ENCODE measurements around the gene MAP3K9.
A peak's percentile ranks its signal among the peaks of the same experiment; 100 is the strongest.

Gene MAP3K9

DNA sequence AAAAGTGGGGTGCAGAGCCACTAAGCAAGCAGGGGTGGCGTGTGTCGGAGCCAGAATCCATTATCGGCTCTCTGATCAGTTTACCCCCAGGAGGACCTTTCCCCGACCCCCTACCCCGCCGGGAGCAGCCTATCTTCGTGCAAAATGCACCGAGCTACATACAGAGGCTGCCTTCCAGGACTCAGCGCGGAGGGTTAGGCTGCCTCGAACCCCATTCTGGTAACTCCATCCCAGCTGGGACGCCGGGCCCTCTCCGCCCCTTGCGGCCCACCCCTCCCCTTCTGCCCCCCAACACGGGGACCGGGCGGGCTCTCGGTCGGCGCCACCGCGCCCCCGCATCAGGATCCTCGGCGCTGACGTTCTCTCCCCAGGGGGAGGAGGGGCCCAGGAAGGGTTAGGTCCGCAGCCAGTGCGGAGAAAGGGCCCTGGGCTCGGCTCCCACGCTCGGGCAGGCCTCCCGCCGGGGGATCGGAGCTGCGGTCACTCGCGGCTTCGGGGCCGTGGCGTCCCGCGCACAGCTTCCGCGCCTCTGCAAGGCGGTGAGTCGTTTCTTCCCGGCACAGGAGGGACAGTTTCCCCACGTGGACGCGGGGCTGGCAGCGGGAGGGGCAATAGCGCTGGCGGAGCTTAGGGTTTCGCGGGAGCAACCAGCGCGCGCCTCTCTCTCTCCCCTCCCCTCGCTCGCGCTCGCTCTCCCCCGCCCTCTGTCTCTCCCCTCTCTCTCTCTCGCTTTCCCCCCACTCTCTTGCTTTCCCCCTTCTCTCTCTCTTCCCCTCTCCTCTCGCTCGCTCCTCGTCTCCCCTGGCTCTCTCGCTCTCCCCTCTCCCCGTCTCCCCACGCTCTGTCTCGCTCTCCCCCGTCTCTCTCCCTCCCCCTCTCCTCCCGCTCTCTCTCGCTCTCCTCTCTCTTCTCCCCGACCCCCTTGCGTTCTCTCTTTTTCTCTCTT, 12.5 kb upstream of the MAP3K9 start:
- TF ChIP-seq, protein P1, sequence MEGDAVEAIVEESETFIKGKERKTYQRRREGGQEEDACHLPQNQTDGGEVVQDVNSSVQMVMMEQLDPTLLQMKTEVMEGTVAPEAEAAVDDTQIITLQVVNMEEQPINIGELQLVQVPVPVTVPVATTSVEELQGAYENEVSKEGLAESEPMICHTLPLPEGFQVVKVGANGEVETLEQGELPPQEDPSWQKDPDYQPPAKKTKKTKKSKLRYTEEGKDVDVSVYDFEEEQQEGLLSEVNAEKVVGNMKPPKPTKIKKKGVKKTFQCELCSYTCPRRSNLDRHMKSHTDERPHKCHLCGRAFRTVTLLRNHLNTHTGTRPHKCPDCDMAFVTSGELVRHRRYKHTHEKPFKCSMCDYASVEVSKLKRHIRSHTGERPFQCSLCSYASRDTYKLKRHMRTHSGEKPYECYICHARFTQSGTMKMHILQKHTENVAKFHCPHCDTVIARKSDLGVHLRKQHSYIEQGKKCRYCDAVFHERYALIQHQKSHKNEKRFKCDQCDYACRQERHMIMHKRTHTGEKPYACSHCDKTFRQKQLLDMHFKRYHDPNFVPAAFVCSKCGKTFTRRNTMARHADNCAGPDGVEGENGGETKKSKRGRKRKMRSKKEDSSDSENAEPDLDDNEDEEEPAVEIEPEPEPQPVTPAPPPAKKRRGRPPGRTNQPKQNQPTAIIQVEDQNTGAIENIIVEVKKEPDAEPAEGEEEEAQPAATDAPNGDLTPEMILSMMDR (IDR thresholded peaks at IDR 0.05; ENCODE audit: borderline replicate concordance, insufficient read depth, low read depth, low read length), result no peak
- H3K4me3 ChIP-seq (ENCODE audit: low read depth, low read length), result peak overlapping the region; percentile 60

DNA sequence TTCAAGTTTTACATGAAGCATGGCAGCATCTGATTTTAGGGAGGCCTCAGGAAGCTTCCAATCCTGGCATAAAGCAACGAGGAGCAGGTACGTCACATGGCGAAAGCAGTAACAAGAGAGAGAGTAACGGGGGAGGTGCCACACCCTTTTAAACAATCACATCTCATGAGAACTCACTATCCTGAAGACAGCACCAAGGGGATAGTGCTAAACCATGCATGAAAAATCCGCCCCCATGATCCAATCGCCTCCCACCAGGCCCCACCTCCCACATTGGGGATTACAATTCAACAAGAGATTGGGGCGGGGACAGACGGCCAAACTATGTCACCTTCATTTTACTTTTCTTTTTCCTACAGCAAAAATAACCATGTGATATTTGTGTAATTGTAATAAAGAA, 7.2 kb upstream of the MAP3K9 start:
- no peak overlapping the region for H3K4me3 ChIP-seq (ENCODE audit: low read depth, low read length)
- TF ChIP-seq, protein P1 (IDR thresholded peaks at IDR 0.05; ENCODE audit: borderline replicate concordance, insufficient read depth, low read depth, low read length), result no peak

DNA sequence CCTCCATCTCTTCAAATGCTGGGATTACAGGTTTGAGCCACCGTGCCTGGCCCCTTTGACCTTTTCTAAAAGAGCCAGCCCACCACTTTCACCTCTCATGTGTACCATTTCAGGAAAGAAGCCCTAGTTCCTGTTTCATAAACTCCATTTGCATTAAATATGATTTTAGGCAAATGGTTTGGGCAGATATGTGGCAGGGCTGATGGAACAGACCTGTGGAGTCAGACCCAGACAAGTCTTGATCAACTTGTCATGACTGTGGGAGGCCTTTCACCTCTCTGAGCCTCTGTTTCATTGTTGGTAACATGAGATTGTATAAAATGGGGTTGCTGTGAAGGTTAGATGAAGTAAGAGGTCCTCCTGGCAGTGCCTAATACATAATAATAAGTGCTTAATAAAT, 5.2 kb upstream of the MAP3K9 start:
- no peak overlapping the region for H3K4me3 ChIP-seq (ENCODE audit: low read depth, low read length)
- TF ChIP-seq, protein P1 (IDR thresholded peaks at IDR 0.05; ENCODE audit: borderline replicate concordance, insufficient read depth, low read depth, low read length), result no peak

DNA sequence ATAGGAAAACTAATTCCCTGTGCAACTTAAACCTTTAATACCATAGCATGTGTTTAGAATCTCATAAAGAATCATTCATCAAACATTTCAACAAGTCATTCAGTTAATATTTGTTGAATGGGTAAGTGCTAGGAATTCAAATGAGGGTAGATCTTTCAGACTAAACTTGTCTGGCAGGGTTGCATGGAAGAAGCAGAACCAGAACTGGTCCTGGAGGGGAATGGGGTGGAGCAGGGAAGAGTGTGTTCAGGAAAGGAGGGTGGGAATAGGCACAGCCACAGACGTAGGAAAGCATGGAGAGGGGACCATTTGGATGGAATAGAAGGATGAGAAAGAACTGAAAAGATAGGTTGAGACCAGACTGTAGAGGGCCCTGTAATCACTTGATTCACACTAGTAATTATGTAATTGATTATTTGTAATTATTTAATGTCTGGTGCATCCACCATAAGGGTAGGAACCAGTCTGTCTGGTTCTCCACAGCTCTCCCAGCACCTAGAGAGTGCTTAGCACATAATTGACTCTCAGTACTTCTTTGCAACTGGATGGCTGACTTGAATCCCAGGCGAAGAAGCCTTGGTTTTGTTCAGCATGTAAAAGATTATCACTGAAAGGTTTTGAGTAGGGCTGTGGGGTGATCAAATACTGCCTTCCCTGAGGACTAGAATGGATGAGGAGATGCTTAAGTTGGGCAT, 3.0 kb upstream of the MAP3K9 start:
- TF ChIP-seq, protein P1 (IDR thresholded peaks at IDR 0.05; ENCODE audit: borderline replicate concordance, insufficient read depth, low read depth, low read length), result no peak
- H3K4me3 ChIP-seq (ENCODE audit: low read depth, low read length), result no peak overlapping the region

DNA sequence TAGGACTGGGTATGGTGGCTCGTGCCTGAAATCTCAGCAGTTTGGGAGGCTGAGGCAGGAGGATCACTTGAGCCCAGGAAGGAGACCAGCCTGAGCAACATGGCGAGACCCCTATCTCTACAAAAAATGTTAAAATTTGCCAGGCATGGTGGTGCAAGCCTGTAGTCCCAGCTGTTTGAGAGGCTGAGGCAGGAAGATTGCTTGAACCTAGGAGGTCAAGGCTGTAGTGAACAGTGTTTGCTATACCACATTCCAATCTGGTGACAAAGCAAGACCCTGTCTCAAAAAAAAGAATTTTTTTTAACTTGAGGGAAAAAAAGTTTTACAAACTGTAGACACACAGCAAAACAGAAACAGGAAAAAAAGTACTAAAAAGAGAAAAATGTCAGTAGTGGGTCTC, 2.3 kb upstream of the MAP3K9 start:
- no peak overlapping the region for H3K4me3 ChIP-seq (ENCODE audit: low read depth, low read length)
- TF ChIP-seq, protein P1 (IDR thresholded peaks at IDR 0.05; ENCODE audit: borderline replicate concordance, insufficient read depth, low read depth, low read length), result no peak

DNA sequence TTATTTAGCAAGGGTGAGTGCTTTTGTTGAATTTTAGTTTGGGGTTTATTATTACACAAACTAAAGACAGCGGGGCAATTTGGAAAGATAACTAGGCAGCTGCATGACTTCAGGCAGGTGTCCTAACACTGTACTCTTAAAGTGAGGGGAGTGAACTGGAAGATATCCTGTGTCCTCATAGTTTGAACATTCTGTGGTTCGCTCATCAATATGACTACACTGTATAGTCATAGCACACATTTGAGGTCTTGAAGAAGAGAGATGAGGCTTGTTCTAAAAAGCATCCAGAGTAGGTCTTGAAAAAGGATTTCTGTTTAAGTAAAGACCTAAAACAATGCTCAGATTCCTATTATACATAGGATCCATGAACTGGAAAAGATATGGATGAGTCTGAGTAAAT, 1.7 kb upstream of the MAP3K9 start:
- TF ChIP-seq, protein P1 (IDR thresholded peaks at IDR 0.05; ENCODE audit: borderline replicate concordance, insufficient read depth, low read depth, low read length), result no peak
- H3K4me3 ChIP-seq (ENCODE audit: low read depth, low read length), result no peak overlapping the region
